ENCODE data around the gene KIAA1671. TPM values are rescaled to one million over a fixed set of nuclear protein-coding genes. Genes with fewer than 3 reads are reported as not detected.
A peak's percentile ranks its signal among the peaks of the same experiment; 100 is the strongest.

KIAA1671 gene
- total and polyA plus RNA-seq, 5 donors from 2014 or later, result 0.21 to 3.3 (median 0.65) TPM; not detected in 1

DNA sequence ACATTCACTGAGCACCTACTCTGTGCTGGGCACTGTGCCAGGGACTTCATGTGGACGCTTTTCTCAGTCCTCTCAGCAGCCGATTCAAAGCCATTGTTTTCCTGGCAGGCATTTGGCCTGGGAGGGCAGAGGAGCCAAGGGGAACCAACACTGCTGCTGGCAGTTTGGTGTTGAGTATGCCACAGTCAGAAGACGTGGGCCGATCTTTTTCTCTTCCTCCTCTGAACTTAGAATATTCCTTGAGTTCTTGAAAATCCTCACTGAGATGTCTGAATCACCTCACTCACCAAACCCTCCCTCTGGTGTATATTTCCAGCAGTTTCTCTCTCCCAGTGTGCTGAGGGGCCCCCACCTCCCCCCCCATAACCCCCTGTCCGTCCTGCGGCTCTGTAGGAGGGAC is 132.6 kb downstream of the KIAA1671 start:
- Histone ChIP-seq H3K9me3 (ENCODE audit: control insufficient read depth in 2 of 2, low read length in 2 of 2) (no peaks in the 10 kb centered on the region), H3K27ac (ENCODE audit: insufficient read depth, low read length, poor library complexity, severe bottlenecking) (no peak overlapping the region), H3K4me1 (ENCODE audit: control insufficient read depth, insufficient read depth, low read length, poor library complexity, severe bottlenecking) (peaks cover 8% of the 10 kb centered on the region), H3K4me3 (ENCODE audit: low read depth, low read length) (no peak overlapping the region), H3K27me3 (ENCODE audit: control insufficient read depth, insufficient read depth, low read length) (no peaks in the 10 kb centered on the region), H3K36me3 (ENCODE audit: control insufficient read depth, insufficient read depth, low read length) (no peaks in the 10 kb centered on the region)
- ATAC-seq (ENCODE audit: low read depth in 2 of 2), result no peak
- Mint-ChIP-seq H3K4me3 (no peak overlapping the region), H3K27me3 (no peaks in the 10 kb centered on the region), H3K36me3 (no peaks in the 10 kb centered on the region), H3K27ac (no peak overlapping the region), H3K4me1 (peaks cover 0 to 20% (median 8%) of the 10 kb centered on the region in 4 donors), H3K9me3 (no peaks in the 10 kb centered on the region)
- no peak for DNase-seq

DNA sequence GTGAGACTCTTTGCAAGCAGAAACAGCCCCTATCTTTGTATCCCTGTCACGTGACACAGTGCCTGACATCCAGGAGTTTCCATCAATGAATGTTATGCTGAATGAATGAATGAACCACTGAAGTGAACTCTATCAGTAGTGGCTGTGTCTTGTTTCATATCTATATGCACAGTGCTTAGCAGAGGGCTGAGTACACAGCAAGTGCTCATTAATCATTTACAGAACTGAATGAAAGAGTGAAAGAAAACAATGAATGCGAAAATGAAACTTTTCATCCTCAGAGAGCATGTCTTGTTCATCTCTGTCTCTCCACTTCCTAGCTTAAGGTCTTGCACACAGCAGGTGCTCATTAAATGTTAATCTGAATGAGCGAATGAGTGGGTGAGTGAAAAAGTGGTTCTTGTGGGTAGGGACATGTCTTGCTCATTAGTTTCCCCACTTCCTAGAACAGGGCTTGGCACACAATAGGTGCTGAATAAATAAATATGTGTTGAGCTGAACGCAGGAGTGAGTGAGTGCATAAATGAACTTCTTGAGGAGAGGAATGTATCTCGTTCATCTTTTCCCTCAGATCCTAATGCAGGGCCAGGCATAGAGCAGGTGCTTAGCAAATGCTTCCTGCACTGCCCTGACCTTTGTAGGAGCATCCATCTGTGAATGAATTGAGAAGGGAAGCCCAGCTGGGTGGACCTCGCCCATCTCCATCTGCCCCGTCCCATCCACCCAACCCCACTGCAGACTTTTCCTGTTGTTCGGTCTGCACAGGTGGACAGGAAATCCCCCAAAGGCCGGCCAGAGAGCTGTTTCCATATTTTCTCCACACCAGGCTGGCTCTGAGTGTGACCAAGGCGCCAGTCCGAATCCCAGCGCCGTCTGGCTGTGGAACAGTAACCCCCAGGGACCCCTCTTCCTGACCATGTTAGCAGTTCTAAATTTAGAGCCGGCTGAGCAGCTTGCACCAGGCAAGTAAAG is 133.7 kb downstream of the KIAA1671 start:
- no peaks in the 10 kb centered on the region for H3K36me3 ChIP-seq (ENCODE audit: control insufficient read depth, insufficient read depth, low read length)
- ATAC-seq (ENCODE audit: low read depth in 2 of 2) (peak in 1 of 2 donors; percentile 37), DNase-seq (peak in 1 of 3 donors; percentile 71)
- Mint-ChIP-seq H3K36me3 (no peaks in the 10 kb centered on the region), H3K27me3 (peaks cover 5% of the 10 kb centered on the region), H3K4me3 (no peak overlapping the region), H3K4me1 (peaks cover 0 to 21% (median 8%) of the 10 kb centered on the region in 4 donors), H3K9me3 (no peaks in the 10 kb centered on the region), H3K27ac (peak overlapping the region in 2 of 3 donors; percentile 11 to 55)
- no peaks in the 10 kb centered on the region for H3K27me3 ChIP-seq (ENCODE audit: control insufficient read depth, insufficient read depth, low read length)
- peaks cover 8% of the 10 kb centered on the region for H3K4me1 ChIP-seq (ENCODE audit: control insufficient read depth, insufficient read depth, low read length, poor library complexity, severe bottlenecking)
- H3K9me3 ChIP-seq (ENCODE audit: control insufficient read depth in 2 of 2, low read length in 2 of 2), result no peaks in the 10 kb centered on the region
- H3K27ac ChIP-seq (ENCODE audit: insufficient read depth, low read length, poor library complexity, severe bottlenecking), result no peak overlapping the region
- H3K4me3 ChIP-seq (ENCODE audit: low read depth, low read length), result no peak overlapping the region

DNA sequence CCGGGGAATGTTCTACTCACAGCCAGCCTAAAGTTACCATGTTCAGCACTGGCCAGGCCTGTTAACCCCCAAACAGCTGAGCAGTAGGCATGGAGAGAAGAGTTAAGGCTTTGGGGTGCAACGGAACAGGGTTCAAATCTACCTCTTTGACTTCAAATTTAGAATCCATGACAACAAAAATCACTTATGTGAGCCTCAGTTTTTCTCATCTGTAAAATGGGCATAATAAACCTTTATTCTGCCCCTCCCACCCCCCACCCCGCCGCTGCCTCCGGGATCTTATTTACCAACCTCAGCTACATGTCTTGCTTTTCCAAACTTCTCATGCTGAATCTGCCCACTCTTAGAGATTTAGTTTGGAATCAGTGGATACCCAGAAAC is 134.4 kb downstream of the KIAA1671 start:
- H3K4me3 ChIP-seq (ENCODE audit: low read depth, low read length), result no peak overlapping the region
- no peak for ATAC-seq (ENCODE audit: low read depth in 2 of 2)
- no peaks in the 10 kb centered on the region for H3K36me3 ChIP-seq (ENCODE audit: control insufficient read depth, insufficient read depth, low read length)

DNA sequence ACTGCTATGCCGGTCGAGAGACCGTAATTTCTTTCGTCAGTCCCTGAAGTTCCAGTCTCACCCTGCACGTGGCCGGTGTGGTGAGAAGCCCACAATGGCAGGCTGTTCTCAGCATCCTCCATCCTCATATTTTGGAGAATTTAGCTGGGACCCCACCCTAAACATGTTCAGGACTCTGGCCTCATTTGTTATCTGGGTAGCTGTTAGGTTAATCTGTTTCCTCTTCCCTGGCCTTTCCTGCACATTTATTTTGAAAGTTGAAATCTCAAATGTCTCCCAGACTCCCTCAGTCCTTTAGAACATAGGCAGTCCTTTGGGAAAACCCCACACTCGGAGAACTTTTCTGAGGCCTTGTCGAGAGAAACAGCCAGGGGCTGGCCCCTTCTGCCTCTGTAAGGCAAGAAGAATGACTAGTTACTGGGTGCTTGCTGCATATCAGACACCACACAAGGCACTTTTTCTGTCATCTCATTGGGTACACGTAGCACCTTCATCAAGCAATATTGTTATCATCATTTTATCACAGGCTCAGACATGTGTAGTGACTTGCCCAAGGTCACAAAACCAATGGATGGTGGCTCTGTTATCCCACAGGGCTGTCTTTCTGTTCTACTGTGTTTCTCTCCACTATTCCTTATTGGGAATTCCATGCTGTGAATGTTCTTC is 137.8 kb downstream of the KIAA1671 start:
- no peaks in the 10 kb centered on the region for H3K9me3 ChIP-seq (ENCODE audit: control insufficient read depth in 2 of 2, low read length in 2 of 2)
- H3K4me1 ChIP-seq (ENCODE audit: control insufficient read depth, insufficient read depth, low read length, poor library complexity, severe bottlenecking), result peaks cover 8% of the 10 kb centered on the region
- H3K36me3 Mint-ChIP-seq, result no peaks in the 10 kb centered on the region
- no peaks in the 10 kb centered on the region for H3K36me3 ChIP-seq (ENCODE audit: control insufficient read depth, insufficient read depth, low read length)
- ATAC-seq (ENCODE audit: low read depth in 2 of 2), result no peak
- no peak for DNase-seq
- peak overlapping the region in 1 of 3 donors; percentile 16 for H3K27ac Mint-ChIP-seq
- H3K4me3 ChIP-seq (ENCODE audit: low read depth, low read length), result no peak overlapping the region
- H3K27me3 ChIP-seq (ENCODE audit: control insufficient read depth, insufficient read depth, low read length), result no peaks in the 10 kb centered on the region
- H3K4me1 Mint-ChIP-seq, result peaks cover 2 to 23% (median 6%) of the 10 kb centered on the region in 4 donors
- peaks cover 9% of the 10 kb centered on the region for H3K27me3 Mint-ChIP-seq
- H3K4me3 Mint-ChIP-seq, result no peak overlapping the region
- H3K9me3 Mint-ChIP-seq, result peaks cover 0 to 1% (median 0%) of the 10 kb centered on the region in 7 donors
- no peak overlapping the region for H3K27ac ChIP-seq (ENCODE audit: insufficient read depth, low read length, poor library complexity, severe bottlenecking)

More for the DNA sequence above, 134.4 kb downstream of the KIAA1671 start:
- H3K27me3 Mint-ChIP-seq, result peaks cover 5% of the 10 kb centered on the region
- Histone ChIP-seq H3K9me3 (ENCODE audit: control insufficient read depth in 2 of 2, low read length in 2 of 2) (no peaks in the 10 kb centered on the region), H3K27me3 (ENCODE audit: control insufficient read depth, insufficient read depth, low read length) (no peaks in the 10 kb centered on the region), H3K27ac (ENCODE audit: insufficient read depth, low read length, poor library complexity, severe bottlenecking) (no peak overlapping the region), H3K4me1 (ENCODE audit: control insufficient read depth, insufficient read depth, low read length, poor library complexity, severe bottlenecking) (peaks cover 8% of the 10 kb centered on the region)
- DNase-seq, result no peak
- no peak overlapping the region for H3K27ac Mint-ChIP-seq
- no peak overlapping the region for H3K4me3 Mint-ChIP-seq
- peaks cover 0 to 1% (median 0%) of the 10 kb centered on the region in 7 donors for H3K9me3 Mint-ChIP-seq
- peaks cover 2 to 23% (median 8%) of the 10 kb centered on the region in 4 donors for H3K4me1 Mint-ChIP-seq
- no peaks in the 10 kb centered on the region for H3K36me3 Mint-ChIP-seq

DNA sequence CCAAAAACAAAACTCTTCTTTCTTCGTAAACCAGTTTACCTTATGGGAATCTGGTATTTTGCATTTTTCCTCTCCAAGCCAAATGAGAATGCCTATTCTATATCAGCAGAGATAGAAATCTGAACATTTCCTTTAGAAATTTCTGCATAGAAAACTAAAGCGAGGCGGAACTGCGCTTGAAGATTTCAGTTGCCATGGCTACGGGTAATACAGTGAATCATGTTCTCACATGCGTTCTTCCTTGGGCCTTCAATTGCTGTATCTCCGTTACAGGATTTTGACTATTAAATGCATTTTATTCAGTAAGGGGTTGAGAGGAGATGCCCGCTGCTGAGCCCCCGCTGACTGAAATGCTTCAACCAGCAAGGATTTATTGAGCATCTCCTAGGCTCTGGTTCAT is 138.9 kb downstream of the KIAA1671 start:
- no peak for DNase-seq
- H3K27me3 Mint-ChIP-seq, result peaks cover 9% of the 10 kb centered on the region
- ATAC-seq (ENCODE audit: low read depth in 2 of 2), result no peak
- H3K4me3 Mint-ChIP-seq, result no peak overlapping the region
- Histone ChIP-seq H3K9me3 (ENCODE audit: control insufficient read depth in 2 of 2, low read length in 2 of 2) (no peaks in the 10 kb centered on the region), H3K27me3 (ENCODE audit: control insufficient read depth, insufficient read depth, low read length) (no peaks in the 10 kb centered on the region), H3K4me3 (ENCODE audit: low read depth, low read length) (no peak overlapping the region), H3K27ac (ENCODE audit: insufficient read depth, low read length, poor library complexity, severe bottlenecking) (no peak overlapping the region), H3K36me3 (ENCODE audit: control insufficient read depth, insufficient read depth, low read length) (no peaks in the 10 kb centered on the region), H3K4me1 (ENCODE audit: control insufficient read depth, insufficient read depth, low read length, poor library complexity, severe bottlenecking) (no peaks in the 10 kb centered on the region)
- peaks cover 0 to 13% (median 2%) of the 10 kb centered on the region in 4 donors for H3K4me1 Mint-ChIP-seq
- no peaks in the 10 kb centered on the region for H3K36me3 Mint-ChIP-seq
- H3K27ac Mint-ChIP-seq, result no peak overlapping the region
- H3K9me3 Mint-ChIP-seq, result peaks cover 0 to 1% (median 0%) of the 10 kb centered on the region in 7 donors

DNA sequence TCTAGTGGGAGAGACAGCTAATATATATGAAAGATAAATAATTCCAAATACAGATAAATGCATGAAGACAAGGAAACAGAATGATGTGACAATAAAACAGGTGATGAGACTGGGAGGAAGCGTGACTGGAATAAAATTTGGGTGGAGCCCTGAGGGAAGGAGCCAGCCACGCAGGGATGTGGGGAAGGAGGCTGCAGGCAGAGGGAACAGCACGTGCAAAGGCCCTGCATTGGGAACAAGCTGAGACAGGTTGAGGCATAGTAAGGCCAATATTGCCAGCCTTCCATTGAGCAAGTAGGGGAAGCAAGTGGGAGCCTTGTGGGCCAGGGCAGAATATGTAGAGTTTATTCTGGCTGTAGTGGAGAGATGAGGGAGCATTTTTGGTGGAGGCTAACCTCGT is 139.6 kb downstream of the KIAA1671 start:
- H3K27ac Mint-ChIP-seq, result no peak overlapping the region
- Histone ChIP-seq H3K4me3 (ENCODE audit: low read depth, low read length) (no peak overlapping the region), H3K27me3 (ENCODE audit: control insufficient read depth, insufficient read depth, low read length) (no peaks in the 10 kb centered on the region), H3K36me3 (ENCODE audit: control insufficient read depth, insufficient read depth, low read length) (no peaks in the 10 kb centered on the region), H3K9me3 (ENCODE audit: control insufficient read depth in 2 of 2, low read length in 2 of 2) (no peaks in the 10 kb centered on the region), H3K4me1 (ENCODE audit: control insufficient read depth, insufficient read depth, low read length, poor library complexity, severe bottlenecking) (no peaks in the 10 kb centered on the region), H3K27ac (ENCODE audit: insufficient read depth, low read length, poor library complexity, severe bottlenecking) (no peak overlapping the region)
- no peaks in the 10 kb centered on the region for H3K36me3 Mint-ChIP-seq
- H3K4me1 Mint-ChIP-seq, result peaks cover 0 to 6% (median 2%) of the 10 kb centered on the region in 4 donors
- H3K9me3 Mint-ChIP-seq, result peaks cover 0 to 1% (median 0%) of the 10 kb centered on the region in 7 donors
- no peak overlapping the region for H3K4me3 Mint-ChIP-seq
- H3K27me3 Mint-ChIP-seq, result peaks cover 9% of the 10 kb centered on the region
- DNase-seq, result no peak
- no peak for ATAC-seq (ENCODE audit: low read depth in 2 of 2)

DNA sequence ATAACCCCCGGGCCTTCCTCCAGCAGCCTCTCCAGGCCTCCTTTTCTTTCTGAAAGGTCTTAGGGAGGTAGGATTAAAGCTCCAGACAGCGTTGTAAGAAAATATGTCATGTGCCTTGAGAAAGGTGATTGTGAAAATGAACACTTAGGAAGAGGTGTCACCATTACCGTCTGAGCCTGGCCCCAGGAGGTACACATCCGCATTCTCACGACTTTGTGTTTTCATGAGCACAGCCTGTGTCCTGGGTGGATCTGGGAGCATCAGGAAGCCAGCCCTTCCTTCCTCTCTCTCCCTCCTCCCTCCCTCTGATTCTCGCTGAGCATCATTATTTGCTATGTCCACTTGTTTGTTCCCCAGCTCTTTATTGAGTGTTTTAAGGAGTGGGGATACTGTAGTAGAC is 142.1 kb downstream of the KIAA1671 start:
- H3K9me3 ChIP-seq (ENCODE audit: control insufficient read depth in 2 of 2, low read length in 2 of 2), result no peaks in the 10 kb centered on the region
- H3K4me1 ChIP-seq (ENCODE audit: control insufficient read depth, insufficient read depth, low read length, poor library complexity, severe bottlenecking), result no peaks in the 10 kb centered on the region
- Mint-ChIP-seq H3K9me3 (peaks cover 0 to 1% (median 0%) of the 10 kb centered on the region in 7 donors), H3K27me3 (peaks cover 9% of the 10 kb centered on the region), H3K4me1 (peaks cover 0 to 5% (median 2%) of the 10 kb centered on the region in 4 donors), H3K36me3 (no peaks in the 10 kb centered on the region), H3K27ac (peak overlapping the region in 1 of 3 donors; percentile 20), H3K4me3 (no peak overlapping the region)
- H3K36me3 ChIP-seq (ENCODE audit: control insufficient read depth, insufficient read depth, low read length), result no peaks in the 10 kb centered on the region
- H3K27ac ChIP-seq (ENCODE audit: insufficient read depth, low read length, poor library complexity, severe bottlenecking), result no peak overlapping the region
- ATAC-seq (ENCODE audit: low read depth in 2 of 2) (no peak), DNase-seq (no peak)
- no peak overlapping the region for H3K4me3 ChIP-seq (ENCODE audit: low read depth, low read length)
- H3K27me3 ChIP-seq (ENCODE audit: control insufficient read depth, insufficient read depth, low read length), result no peaks in the 10 kb centered on the region
